HepG2 (cell line): Measurements from ENCODE around the gene PHF10. TPM values are rescaled to one million over a fixed set of nuclear protein-coding genes. Genes with fewer than 3 reads are reported as not detected.

Experiments used
- HNF4G ChIP-seq, 2 experiments: sonication (generic) in 1 of 2; formaldehyde crosslinking in 1 of 2; IDR thresholded peaks; 2 replicates each; pipeline versions ENCODE4 v1.4.0 to v1.6.1; 2011 to 2020; ENCODE audit warnings: borderline replicate concordance in 2 of 2, low read depth in 2 of 2, mild to moderate bottlenecking in 2 of 2, low read length in 1 of 2, missing genetic modification reagents in 1 of 2, moderate library complexity in 1 of 2
- HOXA9 ChIP-seq: sonication (generic); formaldehyde crosslinking; IDR thresholded peaks from 2 replicates; pipeline ENCODE4 v1.8.1; 2022; ENCODE audit warnings: missing genetic modification reagents, mild to moderate bottlenecking, moderate library complexity, borderline replicate concordance
- JUNB ChIP-seq: sonication (generic); formaldehyde crosslinking; IDR thresholded peaks from 2 replicates; pipeline ENCODE4 v1.8.0; 2022; ENCODE audit warnings: missing genetic modification reagents, mild to moderate bottlenecking, borderline replicate concordance
- KAT7 ChIP-seq: IDR thresholded peaks from 2 replicates; pipeline ENCODE4 v1.6.1; 2018; ENCODE audit warnings: borderline replicate concordance, missing compliant biosample characterization
- MBD4 ChIP-seq: IDR thresholded peaks from 2 replicates; pipeline ENCODE4 v1.6.1; 2012; ENCODE audit warnings: low read length, inconsistent platforms, borderline replicate concordance
- MED8 ChIP-seq: sonication (generic); formaldehyde crosslinking; IDR thresholded peaks from 2 replicates; pipeline ENCODE4 v1.8.1; 2023; ENCODE audit warnings: mild to moderate bottlenecking, missing genetic modification reagents; ENCODE audit not compliant: insufficient replicate concordance
- NFKB2 ChIP-seq: sonication (generic); formaldehyde crosslinking; IDR thresholded peaks from 2 replicates; pipeline ENCODE4 v1.4.0; 2020; ENCODE audit warnings: missing genetic modification reagents, borderline replicate concordance
- PRMT3 ChIP-seq: sonication (generic); formaldehyde crosslinking; IDR thresholded peaks from 2 replicates; pipeline ENCODE4 v1.8.1; 2022; ENCODE audit warnings: low read depth, mild to moderate bottlenecking, moderate library complexity, missing genetic modification reagents, borderline replicate concordance
- SRSF9 ChIP-seq: fragments of 200-400 bp; formaldehyde crosslinking; IDR thresholded peaks from 2 replicates; pipeline ENCODE4 v1.6.1; 2018; ENCODE audit warnings: borderline replicate concordance, mild to moderate bottlenecking, low read depth, low read length; ENCODE audit not compliant: insufficient read depth, poor library complexity, severe bottlenecking
- STAG1 ChIP-seq: sonication (generic); formaldehyde crosslinking; IDR thresholded peaks from 2 replicates; pipeline ENCODE4 v1.4.0; 2020; ENCODE audit warnings: missing genetic modification reagents
- ZBTB7A ChIP-seq: sonication (generic); formaldehyde crosslinking; IDR thresholded peaks from 2 replicates; pipeline ENCODE4 v1.8.0; 2022; ENCODE audit warnings: mild to moderate bottlenecking, missing genetic modification reagents
- ZC3H4 ChIP-seq: sonication (generic); formaldehyde crosslinking; IDR thresholded peaks from 2 replicates; pipeline ENCODE4 v1.4.0; 2020; ENCODE audit warnings: missing genetic modification reagents, borderline replicate concordance
- ZMYM4 ChIP-seq: sonication (generic); formaldehyde crosslinking; IDR thresholded peaks from 2 replicates; pipeline ENCODE4 v1.8.1; 2023; ENCODE audit warnings: mild to moderate bottlenecking, missing genetic modification reagents
- ZNF260 ChIP-seq: sonication (generic); formaldehyde crosslinking; IDR thresholded peaks from 2 replicates; pipeline ENCODE4 v1.4.0; 2020; ENCODE audit warnings: missing genetic modification reagents, low read depth, mild to moderate bottlenecking, borderline replicate concordance
- ZNF296 ChIP-seq: sonication (generic); formaldehyde crosslinking; conservative IDR thresholded peaks from 2 replicates; pipeline ENCODE4 v1.5.0; 2020; ENCODE audit warnings: mild to moderate bottlenecking, missing genetic modification reagents
- ZNF432 ChIP-seq: sonication (generic); formaldehyde crosslinking; IDR thresholded peaks from 2 replicates; pipeline ENCODE4 v1.5.0; 2020; ENCODE audit warnings: missing genetic modification reagents, mild to moderate bottlenecking, borderline replicate concordance
- ZNF441 ChIP-seq: sonication (generic); formaldehyde crosslinking; IDR thresholded peaks from 2 replicates; pipeline ENCODE4 v1.7.0; 2021; ENCODE audit warnings: missing genetic modification reagents, borderline replicate concordance
- ZNF557 ChIP-seq: sonication (generic); formaldehyde crosslinking; IDR thresholded peaks from 2 replicates; pipeline ENCODE4 v1.4.0; 2020; ENCODE audit warnings: missing genetic modification reagents
- ZNF615 ChIP-seq: sonication (generic); formaldehyde crosslinking; IDR thresholded peaks from 2 replicates; pipeline ENCODE4 v1.5.0; 2020; ENCODE audit warnings: mild to moderate bottlenecking, missing genetic modification reagents, borderline replicate concordance
- ZZZ3 ChIP-seq: sonication (generic); formaldehyde crosslinking; IDR thresholded peaks from 2 replicates; pipeline ENCODE4 v1.4.0; 2020; ENCODE audit warnings: missing genetic modification reagents, mild to moderate bottlenecking, borderline replicate concordance
- polyA plus RNA-seq, 8 experiments: library from polyadenylated mRNA; depleted of rRNA in 3 of 8; stranded (reverse) in 7 of 8; unstranded in 1 of 8; fragments of >200 nt; fragmentation: Illumina TruSeq in 4 of 8; extraction: Trizol in 4 of 8; gene quantifications; 2 replicates each; pipeline versions ENCODE4 v1.2.1 to v1.2.3, GENCODE V29; 2011 to 2016; ENCODE audit warnings: low read depth in 4 of 8, missing spikeins in 1 of 8, mixed read lengths in 1 of 8; ENCODE audit not compliant: insufficient read depth in 1 of 8
- total RNA-seq, 5 experiments: library from RNA; depleted of rRNA; stranded (reverse); fragments of >200 nt; fragmentation: Illumina TruSeq; extraction: Trizol; gene quantifications; 2 replicates each; pipeline ENCODE4 v1.2.3, GENCODE V29; 2016; ENCODE audit warnings: low read depth in 1 of 5
- TF ChIP-seq, protein P1 (sequence below): sonication (generic); formaldehyde crosslinking; IDR thresholded peaks from 2 replicates; pipeline ENCODE4 v1.4.0; 2020; ENCODE audit warnings: missing genetic modification reagents, mild to moderate bottlenecking, borderline replicate concordance
- TF ChIP-seq, protein P2 (sequence below): sonication (generic); formaldehyde crosslinking; conservative IDR thresholded peaks from 2 replicates; pipeline ENCODE4 v1.4.0; 2020; ENCODE audit warnings: missing genetic modification reagents
- TF ChIP-seq, protein P3 (sequence below): sonication (generic); formaldehyde crosslinking; IDR thresholded peaks from 2 replicates; pipeline ENCODE4 v1.5.0; 2020; ENCODE audit warnings: missing genetic modification reagents

The PHF10 gene
- total and polyA plus RNA-seq, 2 of the 13 experiments (the other 11 are each of a cell fraction or from before 2014, with no cell fraction given) = 42.1 to 84.1 TPM

DNA sequence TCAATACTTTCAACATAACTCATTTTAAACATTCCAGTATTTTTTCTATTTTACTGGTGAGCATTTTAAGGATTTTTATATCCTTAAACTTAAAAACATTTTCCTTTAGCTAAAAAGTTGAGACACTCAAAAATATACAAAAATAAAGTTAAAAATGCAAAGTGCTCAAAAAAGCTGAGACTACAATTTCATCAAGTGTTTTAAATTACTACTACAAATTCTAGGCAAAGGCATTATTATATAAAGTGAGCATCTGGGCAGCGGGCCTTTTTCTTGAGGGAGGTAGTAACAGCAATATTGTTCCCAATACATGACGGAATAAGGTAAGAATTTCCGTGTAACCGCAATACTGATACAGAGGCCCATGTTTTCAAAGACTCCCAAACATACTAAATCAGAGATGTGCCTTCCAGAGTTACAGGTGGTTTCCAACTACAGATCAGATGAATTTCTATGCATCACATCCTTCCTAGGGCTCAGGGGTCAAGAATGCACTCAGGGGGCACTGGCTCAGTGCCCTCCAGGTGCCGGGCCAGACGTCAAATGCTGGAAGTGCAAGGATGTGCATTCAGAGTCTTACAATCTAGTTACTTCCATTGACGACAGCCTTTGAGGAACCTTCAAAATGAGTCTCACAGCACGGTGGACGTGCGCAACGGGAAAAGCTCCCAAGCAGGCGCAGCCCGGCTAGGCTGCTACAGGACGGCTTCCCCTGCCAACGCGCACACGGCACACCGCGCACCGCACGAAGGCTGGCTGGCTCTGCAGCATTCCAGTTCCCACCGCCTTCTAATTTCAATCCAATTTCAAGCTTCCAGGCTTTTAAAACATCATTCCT is 1.7 kb downstream of the PHF10 start (continued):
- TF ChIP-seq ZNF260 (no peak), HOXA9 (CRISPR knock-in tag) (no peak), STAG1 (CRISPR knock-in tag) (no peak), PRMT3 (no peak), SRSF9 (no peak), ZBTB7A (no peak), MBD4 (peak; percentile 83; the same call in 1 of the 2 replicates), HNF4G (IDR thresholded peaks at IDR 0.05; ENCODE audit: borderline replicate concordance, low read depth, low read length) (no peak), HNF4G (CRISPR knock-in tag; IDR thresholded peaks at IDR 0.05; ENCODE audit: borderline replicate concordance, low read depth) (no peak), ZNF296 (CRISPR knock-in tag) (no peak), JUNB (CRISPR knock-in tag) (no peak), ZNF615 (CRISPR knock-in tag) (no peak), ZNF432 (no peak), ZZZ3 (no peak), ZNF441 (CRISPR knock-in tag) (0 out of 2 replicates have a peak, but pooled peaks have one; percentile 22), NFKB2 (CRISPR knock-in tag) (peak; percentile 77; the same call in 1 of the 2 replicates), MED8 (CRISPR knock-in tag) (no peak), ZNF557 (CRISPR knock-in tag) (no peak), ZC3H4 (CRISPR knock-in tag) (no peak), ZMYM4 (CRISPR knock-in tag) (0 out of 2 replicates have a peak, but pooled peaks have one; percentile 28), KAT7 (CRISPR knock-in tag) (peak; percentile 79)
- TF ChIP-seq, protein P1, sequence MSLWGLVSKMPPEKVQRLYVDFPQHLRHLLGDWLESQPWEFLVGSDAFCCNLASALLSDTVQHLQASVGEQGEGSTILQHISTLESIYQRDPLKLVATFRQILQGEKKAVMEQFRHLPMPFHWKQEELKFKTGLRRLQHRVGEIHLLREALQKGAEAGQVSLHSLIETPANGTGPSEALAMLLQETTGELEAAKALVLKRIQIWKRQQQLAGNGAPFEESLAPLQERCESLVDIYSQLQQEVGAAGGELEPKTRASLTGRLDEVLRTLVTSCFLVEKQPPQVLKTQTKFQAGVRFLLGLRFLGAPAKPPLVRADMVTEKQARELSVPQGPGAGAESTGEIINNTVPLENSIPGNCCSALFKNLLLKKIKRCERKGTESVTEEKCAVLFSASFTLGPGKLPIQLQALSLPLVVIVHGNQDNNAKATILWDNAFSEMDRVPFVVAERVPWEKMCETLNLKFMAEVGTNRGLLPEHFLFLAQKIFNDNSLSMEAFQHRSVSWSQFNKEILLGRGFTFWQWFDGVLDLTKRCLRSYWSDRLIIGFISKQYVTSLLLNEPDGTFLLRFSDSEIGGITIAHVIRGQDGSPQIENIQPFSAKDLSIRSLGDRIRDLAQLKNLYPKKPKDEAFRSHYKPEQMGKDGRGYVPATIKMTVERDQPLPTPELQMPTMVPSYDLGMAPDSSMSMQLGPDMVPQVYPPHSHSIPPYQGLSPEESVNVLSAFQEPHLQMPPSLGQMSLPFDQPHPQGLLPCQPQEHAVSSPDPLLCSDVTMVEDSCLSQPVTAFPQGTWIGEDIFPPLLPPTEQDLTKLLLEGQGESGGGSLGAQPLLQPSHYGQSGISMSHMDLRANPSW (CRISPR knock-in tag) = no peak
- TF ChIP-seq, protein P2, sequence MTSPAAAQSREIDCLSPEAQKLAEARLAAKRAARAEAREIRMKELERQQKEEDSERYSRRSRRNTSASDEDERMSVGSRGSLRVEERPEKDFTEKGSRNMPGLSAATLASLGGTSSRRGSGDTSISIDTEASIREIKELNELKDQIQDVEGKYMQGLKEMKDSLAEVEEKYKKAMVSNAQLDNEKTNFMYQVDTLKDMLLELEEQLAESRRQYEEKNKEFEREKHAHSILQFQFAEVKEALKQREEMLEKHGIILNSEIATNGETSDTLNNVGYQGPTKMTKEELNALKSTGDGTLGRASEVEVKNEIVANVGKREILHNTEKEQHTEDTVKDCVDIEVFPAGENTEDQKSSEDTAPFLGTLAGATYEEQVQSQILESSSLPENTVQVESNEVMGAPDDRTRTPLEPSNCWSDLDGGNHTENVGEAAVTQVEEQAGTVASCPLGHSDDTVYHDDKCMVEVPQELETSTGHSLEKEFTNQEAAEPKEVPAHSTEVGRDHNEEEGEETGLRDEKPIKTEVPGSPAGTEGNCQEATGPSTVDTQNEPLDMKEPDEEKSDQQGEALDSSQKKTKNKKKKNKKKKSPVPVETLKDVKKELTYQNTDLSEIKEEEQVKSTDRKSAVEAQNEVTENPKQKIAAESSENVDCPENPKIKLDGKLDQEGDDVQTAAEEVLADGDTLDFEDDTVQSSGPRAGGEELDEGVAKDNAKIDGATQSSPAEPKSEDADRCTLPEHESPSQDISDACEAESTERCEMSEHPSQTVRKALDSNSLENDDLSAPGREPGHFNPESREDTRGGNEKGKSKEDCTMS (CRISPR knock-in tag) = no peak
- TF ChIP-seq, protein P3, sequence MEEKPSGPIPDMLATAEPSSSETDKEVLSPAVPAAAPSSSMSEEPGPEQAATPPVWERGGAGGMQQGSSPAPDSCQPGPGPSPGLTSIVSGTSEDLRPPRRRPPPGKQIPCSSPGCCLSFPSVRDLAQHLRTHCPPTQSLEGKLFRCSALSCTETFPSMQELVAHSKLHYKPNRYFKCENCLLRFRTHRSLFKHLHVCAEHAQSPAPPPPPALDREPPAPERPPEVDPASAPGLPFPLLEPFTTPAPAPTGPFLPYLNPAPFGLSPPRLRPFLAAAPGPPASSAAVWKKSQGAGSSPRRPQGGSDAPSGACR = peak; percentile 87
